ENCODE results near the gene RGS12.

Gene RGS12

DNA sequence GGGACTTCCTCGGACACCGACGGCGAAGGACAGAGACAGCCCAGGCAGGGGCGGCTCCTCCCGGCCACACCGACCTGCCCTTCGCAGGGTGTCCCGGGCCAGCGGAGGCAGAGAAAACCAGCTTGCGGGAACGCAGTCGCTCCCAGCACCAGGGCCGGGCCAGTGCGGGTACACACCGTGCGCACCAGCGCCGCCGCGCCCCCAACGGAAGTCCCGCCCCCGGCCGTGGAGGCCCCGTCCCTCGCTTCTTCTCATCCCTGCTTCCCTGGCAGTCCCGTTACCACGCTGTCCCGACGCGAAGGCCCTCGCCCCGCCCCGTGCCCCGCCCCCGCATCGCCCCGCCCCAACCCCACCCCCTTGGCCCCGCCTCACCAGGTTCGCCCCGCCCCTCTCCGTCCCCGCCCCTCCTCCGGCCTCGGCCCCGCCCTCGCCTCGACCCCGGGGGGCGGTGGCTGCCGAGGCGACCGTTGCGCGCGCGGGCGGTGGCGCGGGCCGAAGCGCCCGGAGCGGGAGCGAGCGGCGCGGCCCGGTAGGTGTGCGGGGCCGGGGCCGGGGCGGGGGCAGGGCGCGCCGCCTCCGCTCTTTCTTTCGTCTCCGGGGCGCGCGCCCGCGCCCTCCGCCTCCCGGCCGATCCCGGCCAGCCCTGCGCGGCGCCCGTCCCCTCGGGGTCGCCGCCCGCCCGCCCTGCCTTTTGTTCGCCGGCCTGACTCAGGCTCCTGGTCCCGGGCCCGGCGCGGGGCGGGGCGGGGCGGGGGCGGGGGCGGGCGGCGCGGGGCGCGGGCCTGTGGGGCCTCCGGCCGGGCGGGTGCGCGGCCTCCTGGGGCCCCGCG, at the start of gene RGS12:
Gene RGS12, plus strand, starts transcription at position 451 of the 830 bp plus-strand sequence. CDS start 23,150 bp downstream, outside the sequence.
- Mint-ChIP-seq H3K4me3 (peak within 1 kb of the TSS; percentile 98), H3K36me3 (peaks cover 4% of the 10 kb centered on the region), H3K4me1 (peaks cover 15% of the 10 kb centered on the region), H3K27ac (peak within 1 kb of the TSS; percentile 90), H3K9me3 (peaks cover 3% of the 10 kb centered on the region), H3K27me3 (peaks cover 7% of the 10 kb centered on the region)
- DNase-seq (ENCODE audit: low spot score in 2 of 2) (peak; percentile 67 to 71), ATAC-seq (ENCODE audit: low read depth) (peak; percentile 76)

GRCh38 chr4:3243136-3243780, 49.6 kb upstream of the RGS12 start:
- peaks cover 13% of the 10 kb centered on the region for H3K4me1 Mint-ChIP-seq
- no peak overlapping the region for H3K4me3 Mint-ChIP-seq
- ATAC-seq (ENCODE audit: low read depth) (no peak), DNase-seq (ENCODE audit: low spot score in 2 of 2) (no peak)
- no peaks in the 10 kb centered on the region for H3K9me3 Mint-ChIP-seq
- H3K27ac Mint-ChIP-seq, result peak overlapping the region; percentile 46
- H3K27me3 Mint-ChIP-seq, result no peaks in the 10 kb centered on the region
- H3K36me3 Mint-ChIP-seq, result peaks cover 6% of the 10 kb centered on the region

GRCh38 chr4:3244002-3244401, 48.8 kb upstream of the RGS12 start:
- Mint-ChIP-seq H3K9me3 (no peaks in the 10 kb centered on the region), H3K27ac (no peak overlapping the region), H3K4me1 (peaks cover 13% of the 10 kb centered on the region), H3K36me3 (peaks cover 6% of the 10 kb centered on the region), H3K27me3 (no peaks in the 10 kb centered on the region), H3K4me3 (no peak overlapping the region)
- ATAC-seq (ENCODE audit: low read depth) (no peak), DNase-seq (ENCODE audit: low spot score in 2 of 2) (no peak)

- no peaks in the 10 kb centered on the region for H3K9me3 Mint-ChIP-seq
- DNase-seq (ENCODE audit: low spot score in 2 of 2) (no peak), ATAC-seq (ENCODE audit: low read depth) (no peak)
- no peaks in the 10 kb centered on the region for H3K27me3 Mint-ChIP-seq
- peaks cover 6% of the 10 kb centered on the region for H3K36me3 Mint-ChIP-seq
- no peak overlapping the region for H3K27ac Mint-ChIP-seq
- H3K4me1 Mint-ChIP-seq, result peaks cover 13% of the 10 kb centered on the region
- no peak overlapping the region for H3K4me3 Mint-ChIP-seq
These were observed 48.1 kb upstream of the RGS12 start for GRCh38 chr4:3244747-3245146.

DNA sequence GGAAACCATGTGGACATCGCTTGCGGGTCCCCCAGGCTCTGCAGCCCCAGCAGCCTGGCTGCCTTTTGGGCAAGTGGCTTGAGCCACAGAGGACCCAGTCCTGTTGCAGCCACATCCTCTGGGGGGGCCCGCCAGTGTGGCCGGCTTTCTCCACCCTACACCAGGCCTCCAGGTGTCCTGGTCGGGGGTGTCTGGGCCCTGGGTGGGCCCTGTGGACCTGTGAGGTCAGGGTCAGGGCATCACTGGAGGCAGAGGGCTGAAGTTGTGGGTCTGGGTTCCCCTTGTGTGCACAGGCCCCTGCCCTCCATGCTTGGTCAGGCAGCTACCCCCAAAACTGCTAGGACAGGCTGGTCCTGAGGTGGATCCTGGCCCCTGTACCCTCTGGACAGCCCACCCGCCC, 47.1 kb upstream of the RGS12 start:
- ATAC-seq (ENCODE audit: low read depth) (no peak), DNase-seq (ENCODE audit: low spot score in 2 of 2) (no peak)
- Mint-ChIP-seq H3K4me3 (no peak overlapping the region), H3K27me3 (no peaks in the 10 kb centered on the region), H3K36me3 (peaks cover 3% of the 10 kb centered on the region), H3K27ac (no peak overlapping the region), H3K4me1 (peaks cover 13% of the 10 kb centered on the region), H3K9me3 (no peaks in the 10 kb centered on the region)

DNA sequence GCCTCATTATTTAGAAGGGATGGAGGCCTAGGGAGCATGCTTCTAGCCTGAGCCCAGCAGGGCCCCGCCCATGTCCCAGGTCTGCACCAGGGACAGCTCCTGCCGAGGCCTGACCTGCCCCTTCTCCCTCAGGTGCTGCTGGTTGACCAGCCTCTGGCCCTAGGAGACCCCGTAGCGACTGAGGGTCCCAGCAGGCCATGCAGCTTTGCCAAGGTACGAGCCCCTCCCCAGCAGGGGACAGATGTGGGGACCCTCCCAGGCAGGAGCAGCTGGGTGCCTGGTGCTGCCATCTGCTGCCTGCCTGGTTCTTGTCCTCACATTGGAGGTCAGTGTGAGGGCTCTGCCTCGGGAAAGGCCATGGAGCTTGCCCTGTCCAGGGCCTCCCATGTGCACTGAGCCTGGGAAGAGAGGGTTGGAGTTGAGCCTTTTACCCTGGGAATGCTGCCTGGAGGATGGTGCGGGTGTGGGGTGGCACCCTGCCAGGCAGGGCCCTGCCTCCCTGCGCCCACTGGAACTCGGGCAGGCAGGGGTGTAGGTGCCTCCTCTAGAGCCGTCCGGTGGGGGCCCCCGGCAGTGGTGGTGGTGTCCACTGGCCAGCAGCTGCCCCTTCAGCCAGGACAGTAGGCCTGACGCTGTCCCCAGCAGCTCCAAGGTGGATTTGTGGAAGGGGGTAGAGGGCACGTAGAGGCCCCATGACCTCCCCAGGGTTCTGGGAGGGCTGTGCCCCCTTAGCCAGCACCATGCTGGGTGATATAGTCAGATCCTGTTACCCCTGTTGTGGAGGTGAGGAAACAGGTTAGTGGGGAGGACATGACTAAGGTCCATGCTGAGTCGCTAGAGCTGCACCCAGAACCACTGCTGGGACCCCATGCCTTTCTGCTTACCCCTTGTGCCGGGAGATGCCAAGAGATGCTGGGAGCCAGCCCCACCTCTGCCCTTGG, 46.1 kb upstream of the RGS12 start:
- DNase-seq (ENCODE audit: low spot score in 2 of 2), result no peak
- ATAC-seq (ENCODE audit: low read depth), result no peak
- Mint-ChIP-seq H3K9me3 (no peaks in the 10 kb centered on the region), H3K36me3 (no peaks in the 10 kb centered on the region), H3K27ac (peak overlapping the region; percentile 45), H3K4me1 (peaks cover 13% of the 10 kb centered on the region), H3K27me3 (no peaks in the 10 kb centered on the region), H3K4me3 (no peak overlapping the region)

GRCh38 chr4:3247399-3248177, 45.2 kb upstream of the RGS12 start:
- no peak for DNase-seq (ENCODE audit: low spot score in 2 of 2)
- no peak overlapping the region for H3K27ac Mint-ChIP-seq
- no peaks in the 10 kb centered on the region for H3K36me3 Mint-ChIP-seq
- no peaks in the 10 kb centered on the region for H3K9me3 Mint-ChIP-seq
- peaks cover 11% of the 10 kb centered on the region for H3K4me1 Mint-ChIP-seq
- H3K27me3 Mint-ChIP-seq, result no peaks in the 10 kb centered on the region
- ATAC-seq (ENCODE audit: low read depth), result no peak
- no peak overlapping the region for H3K4me3 Mint-ChIP-seq

DNA sequence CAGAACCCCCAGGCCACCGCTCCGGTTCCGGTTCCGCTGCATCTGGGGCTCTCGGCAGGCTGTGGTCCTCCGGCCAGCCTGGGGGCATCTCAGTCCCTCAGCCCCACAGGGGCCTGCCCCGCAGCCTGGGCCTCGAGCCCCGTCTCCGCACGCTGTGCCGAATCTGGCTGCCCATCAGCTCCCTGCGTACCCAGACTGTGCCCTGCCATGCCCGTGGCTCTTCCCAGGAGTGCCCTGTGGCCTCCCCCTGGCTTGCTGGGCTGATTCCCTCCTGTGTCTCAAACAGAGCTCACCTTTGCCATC, 44.7 kb upstream of the RGS12 start:
- Mint-ChIP-seq H3K9me3 (no peaks in the 10 kb centered on the region), H3K4me1 (peaks cover 6% of the 10 kb centered on the region), H3K36me3 (no peaks in the 10 kb centered on the region), H3K27ac (no peak overlapping the region), H3K4me3 (no peak overlapping the region), H3K27me3 (no peaks in the 10 kb centered on the region)
- ATAC-seq (ENCODE audit: low read depth), result no peak
- no peak for DNase-seq (ENCODE audit: low spot score in 2 of 2)

DNA sequence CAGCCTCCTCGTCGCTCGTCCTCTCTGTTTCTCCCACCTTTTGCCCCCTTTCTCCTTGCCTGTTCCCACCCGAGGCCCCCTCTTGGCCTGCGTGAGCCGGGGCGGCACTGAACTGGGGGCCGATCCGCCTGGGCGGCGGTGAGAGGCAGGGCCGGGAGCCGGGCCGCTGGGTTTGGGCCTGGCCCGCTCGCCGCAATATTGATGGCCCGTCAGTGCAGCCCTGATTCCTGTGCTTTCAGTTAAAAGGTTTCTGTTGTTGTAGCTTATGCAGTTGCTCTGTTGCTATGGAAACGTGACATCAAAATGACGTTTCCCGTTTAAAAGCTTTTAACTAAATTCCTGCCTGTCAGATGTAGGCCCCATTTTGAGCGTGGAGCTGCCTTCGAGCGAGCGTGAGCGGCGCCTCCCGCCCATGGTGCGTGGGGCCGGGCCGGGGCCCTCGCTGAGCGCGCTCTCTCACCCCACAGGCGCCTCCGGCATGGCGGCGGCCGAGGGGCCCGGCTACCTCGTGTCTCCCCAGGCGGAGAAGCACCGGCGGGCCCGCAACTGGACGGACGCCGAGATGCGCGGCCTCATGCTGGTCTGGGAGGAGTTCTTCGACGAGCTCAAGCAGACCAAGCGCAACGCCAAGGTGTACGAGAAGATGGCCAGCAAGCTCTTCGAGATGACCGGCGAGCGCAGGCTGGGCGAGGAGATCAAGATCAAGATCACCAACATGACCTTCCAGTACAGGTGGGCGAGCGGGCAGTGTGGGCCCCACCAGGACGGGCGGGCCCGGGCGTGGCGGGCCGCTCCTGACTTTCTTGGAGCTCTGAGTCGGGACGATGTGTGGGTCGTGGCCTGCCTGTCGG, 43.8 kb upstream of the RGS12 start, which contains the start of gene MSANTD1:
Gene MSANTD1, plus strand, starts transcription at position 349 of the 851 bp plus-strand sequence. Its CDS starts 64 bp downstream, at position 413.
- DNase-seq (ENCODE audit: low spot score in 2 of 2), result no peak
- no peak for ATAC-seq (ENCODE audit: low read depth)
- Mint-ChIP-seq H3K4me1 (peaks cover 2% of the 10 kb centered on the region), H3K27me3 (no peaks in the 10 kb centered on the region), H3K36me3 (peaks cover 3% of the 10 kb centered on the region), H3K9me3 (no peaks in the 10 kb centered on the region), H3K27ac (no peak within 1 kb of the TSS), H3K4me3 (no peak within 1 kb of the TSS)

DNA sequence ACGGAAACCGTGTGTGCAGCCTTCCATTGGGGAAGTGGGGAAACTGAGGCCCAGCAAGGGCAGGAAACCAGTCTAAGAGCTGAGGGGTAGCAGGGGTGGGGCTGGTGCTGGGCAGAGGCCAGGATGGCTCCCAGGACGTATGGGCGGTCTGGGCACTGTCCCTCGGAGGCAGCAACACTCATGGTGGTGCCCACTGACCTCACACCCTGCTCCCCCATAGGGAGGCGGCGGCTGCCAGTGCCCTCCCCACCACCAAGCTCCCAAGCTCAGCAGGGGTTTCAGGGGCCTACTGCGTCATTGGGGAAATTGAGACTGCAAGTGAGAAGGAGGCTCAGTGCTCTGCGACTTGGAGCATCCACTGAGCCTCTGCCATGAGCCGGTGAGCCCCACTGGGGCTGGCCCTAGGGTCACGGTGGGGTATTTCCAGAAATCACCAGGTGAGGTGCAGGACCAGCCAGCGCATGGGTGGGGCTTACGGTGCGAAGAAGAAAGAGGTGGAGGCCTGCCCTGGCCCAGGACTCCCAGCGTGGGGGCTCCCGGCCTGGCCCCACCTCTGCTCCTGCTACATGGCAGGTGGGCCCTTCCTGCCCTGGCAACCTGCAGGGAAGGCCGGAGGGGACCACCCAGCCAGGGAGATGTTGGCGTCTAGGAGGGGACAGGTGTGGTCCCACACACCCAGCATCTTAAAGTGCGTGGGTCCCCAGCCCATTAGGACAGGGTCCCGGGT, 42.9 kb upstream of the RGS12 start:
- Mint-ChIP-seq H3K27ac (no peak overlapping the region), H3K4me3 (no peak overlapping the region), H3K9me3 (no peaks in the 10 kb centered on the region), H3K27me3 (no peaks in the 10 kb centered on the region), H3K36me3 (peaks cover 3% of the 10 kb centered on the region), H3K4me1 (peaks cover 2% of the 10 kb centered on the region)
- DNase-seq (ENCODE audit: low spot score in 2 of 2) (no peak), ATAC-seq (ENCODE audit: low read depth) (no peak)

DNA sequence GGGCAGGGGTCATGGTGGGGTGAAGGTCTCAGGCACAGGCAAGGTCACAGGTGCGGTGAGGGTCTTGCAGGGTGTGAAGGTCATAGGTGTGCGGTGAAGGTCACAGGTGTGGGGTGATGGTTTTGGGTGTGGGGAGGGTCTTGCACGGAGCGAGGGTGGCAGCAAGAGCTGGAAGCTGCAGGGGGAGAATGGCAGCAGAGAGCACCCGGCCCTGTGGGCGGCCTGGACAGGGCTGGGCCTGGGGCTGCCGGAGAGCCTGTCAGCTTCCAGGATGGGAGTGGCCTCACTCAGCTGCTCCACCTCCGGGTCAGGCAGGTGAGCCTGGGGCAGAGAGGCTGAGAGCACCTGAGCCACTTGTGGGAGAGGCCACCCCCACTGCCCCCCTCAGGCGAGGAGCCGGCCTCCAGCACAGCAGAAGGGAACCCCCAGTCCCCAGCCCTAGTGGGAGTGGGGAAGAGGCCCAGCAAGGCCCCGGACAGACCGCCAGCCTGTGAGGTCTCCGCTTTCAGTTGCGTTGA, 42.3 kb upstream of the RGS12 start:
- Mint-ChIP-seq H3K4me1 (peaks cover 2% of the 10 kb centered on the region), H3K4me3 (no peak overlapping the region), H3K9me3 (no peaks in the 10 kb centered on the region), H3K36me3 (peaks cover 3% of the 10 kb centered on the region), H3K27ac (no peak overlapping the region), H3K27me3 (no peaks in the 10 kb centered on the region)
- no peak for ATAC-seq (ENCODE audit: low read depth)
- DNase-seq (ENCODE audit: low spot score in 2 of 2), result no peak

All from memory B cell (primary cell).